ENCODE results near the gene KIF26A.

The KIF26A gene

DNA sequence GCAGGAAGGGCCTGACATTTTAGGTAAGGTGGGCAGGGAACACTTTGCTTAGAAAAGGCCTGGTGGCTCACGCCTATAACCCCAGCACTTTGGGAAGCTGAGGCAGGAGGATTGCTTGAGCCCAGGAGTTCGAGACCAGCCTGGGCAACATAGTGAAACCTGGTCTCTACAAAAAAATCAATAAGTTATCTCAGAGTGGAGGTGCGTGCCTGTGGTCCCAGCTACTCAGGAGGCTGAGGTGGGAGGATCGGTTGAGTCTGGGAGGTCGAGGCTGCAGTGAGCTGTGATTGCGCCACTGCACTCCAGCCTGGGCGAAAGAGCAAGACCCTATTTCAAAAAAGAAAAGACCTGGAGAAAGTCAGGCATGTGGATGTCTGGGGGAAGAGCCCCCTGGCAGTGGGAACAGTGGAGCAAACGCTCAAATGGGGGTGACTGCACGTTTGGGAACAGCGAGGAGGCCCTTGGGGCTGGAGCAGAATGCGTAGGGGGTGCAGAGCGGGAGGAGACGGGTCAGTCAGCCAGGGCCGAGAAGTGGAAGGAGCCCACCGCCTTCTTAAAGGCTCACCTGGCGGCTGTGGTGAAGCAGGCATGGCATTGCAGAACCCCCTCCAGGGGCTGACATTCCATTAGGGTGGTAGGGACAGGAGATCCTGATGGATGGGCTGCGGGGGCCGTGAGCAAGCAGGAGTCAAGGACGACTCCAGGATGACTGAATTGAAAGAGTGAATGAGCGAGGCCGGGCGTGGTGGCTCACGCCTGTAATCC lies 6.2 kb upstream of the KIF26A start:
- no peak for DNase-seq (ENCODE audit: low spot score)

DNA sequence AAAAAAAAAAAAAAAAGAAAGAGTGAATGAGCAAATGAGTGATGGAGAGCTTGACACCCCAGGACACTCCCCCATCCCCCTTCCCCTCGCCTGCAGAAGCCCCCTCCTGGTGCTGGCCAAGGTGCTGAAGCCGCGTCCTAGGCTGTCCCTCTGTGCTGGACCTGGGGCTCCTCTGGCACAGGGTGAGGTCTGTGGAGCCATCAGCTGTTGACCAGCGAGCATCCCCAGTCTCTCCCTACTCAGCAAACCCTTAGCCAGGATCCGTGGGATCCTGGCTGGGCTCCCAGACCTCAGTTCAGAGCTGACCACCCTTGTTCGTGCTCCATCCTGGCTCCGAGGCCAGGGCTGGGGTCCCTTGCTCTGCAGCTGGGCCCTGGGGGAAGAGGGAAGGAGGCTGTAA lies 5.4 kb upstream of the KIF26A start:
- no peak for DNase-seq (ENCODE audit: low spot score)
- TF ChIP-seq, protein P1, sequence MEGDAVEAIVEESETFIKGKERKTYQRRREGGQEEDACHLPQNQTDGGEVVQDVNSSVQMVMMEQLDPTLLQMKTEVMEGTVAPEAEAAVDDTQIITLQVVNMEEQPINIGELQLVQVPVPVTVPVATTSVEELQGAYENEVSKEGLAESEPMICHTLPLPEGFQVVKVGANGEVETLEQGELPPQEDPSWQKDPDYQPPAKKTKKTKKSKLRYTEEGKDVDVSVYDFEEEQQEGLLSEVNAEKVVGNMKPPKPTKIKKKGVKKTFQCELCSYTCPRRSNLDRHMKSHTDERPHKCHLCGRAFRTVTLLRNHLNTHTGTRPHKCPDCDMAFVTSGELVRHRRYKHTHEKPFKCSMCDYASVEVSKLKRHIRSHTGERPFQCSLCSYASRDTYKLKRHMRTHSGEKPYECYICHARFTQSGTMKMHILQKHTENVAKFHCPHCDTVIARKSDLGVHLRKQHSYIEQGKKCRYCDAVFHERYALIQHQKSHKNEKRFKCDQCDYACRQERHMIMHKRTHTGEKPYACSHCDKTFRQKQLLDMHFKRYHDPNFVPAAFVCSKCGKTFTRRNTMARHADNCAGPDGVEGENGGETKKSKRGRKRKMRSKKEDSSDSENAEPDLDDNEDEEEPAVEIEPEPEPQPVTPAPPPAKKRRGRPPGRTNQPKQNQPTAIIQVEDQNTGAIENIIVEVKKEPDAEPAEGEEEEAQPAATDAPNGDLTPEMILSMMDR (IDR thresholded peaks at IDR 0.05; ENCODE audit: extremely low read depth, missing control alignments): no peak

More for the DNA sequence above, 6.2 kb upstream of the KIF26A start:
- TF ChIP-seq, protein P1 (IDR thresholded peaks at IDR 0.05; ENCODE audit: extremely low read depth, missing control alignments): no peak

DNA sequence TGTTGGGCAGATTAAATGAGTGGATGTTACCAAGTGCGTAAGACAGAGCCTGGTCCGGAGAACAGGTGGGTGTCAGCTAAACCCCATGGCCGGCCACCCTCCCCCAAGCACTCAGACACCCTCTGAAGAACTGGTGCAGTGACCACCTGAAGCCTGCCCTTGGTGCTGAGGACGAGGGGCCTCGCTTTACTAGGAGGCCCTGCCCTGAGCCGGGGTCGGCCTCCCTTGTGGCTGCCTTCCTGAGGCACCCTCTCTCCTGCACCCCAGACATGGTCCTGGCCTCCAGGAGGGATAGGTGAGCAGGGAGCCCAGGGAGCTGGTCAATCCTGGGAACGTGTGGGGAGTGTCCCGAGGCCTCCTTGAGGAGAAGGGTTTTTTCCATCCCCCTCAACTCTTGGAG lies 4.9 kb upstream of the KIF26A start:
- DNase-seq (ENCODE audit: low spot score): no peak
- TF ChIP-seq, protein P1 (IDR thresholded peaks at IDR 0.05; ENCODE audit: extremely low read depth, missing control alignments): no peak

DNA sequence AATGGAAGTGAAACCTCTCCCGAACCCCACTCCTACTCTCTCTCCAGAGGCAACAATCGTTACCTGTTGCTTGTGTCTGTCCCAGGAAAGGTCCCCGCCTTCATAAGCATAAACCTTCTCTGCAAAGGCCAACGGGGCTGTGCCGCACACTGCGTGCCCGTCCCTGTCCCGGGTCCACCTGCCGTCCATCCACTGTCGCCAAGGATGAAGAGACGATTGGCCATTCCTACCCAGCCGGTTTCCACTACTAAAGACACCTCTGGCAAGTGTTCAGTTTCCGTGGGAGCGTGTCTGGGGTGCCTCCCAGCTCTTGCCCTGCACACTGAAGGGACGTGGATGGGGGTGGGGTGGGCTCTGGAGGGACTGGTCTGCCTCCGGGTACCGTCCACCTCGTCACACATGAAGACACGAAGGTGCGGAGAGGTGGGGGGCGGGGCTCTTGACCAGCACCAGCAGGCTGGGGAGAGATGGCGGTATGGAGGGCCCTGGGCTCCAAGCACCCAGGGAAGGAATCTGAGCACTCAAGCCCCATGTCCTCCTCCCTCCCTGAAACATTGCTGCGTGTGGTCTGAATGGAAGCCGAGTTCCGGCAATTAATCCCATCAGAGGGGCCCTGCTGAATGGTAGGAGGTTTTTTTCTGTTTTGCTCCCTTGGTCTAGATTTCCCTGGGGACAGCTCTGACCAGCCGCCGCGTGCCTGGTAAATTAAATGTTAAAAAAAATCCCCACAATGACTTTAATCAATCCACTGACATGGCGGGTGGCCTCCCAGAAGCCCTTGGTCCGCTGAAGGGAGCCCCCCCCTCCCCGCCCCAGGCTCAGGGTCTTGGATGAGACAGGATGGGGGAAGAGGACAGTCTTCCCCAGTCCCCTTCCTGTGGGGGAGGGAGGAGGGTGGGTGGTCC lies 4.1 kb upstream of the KIF26A start:
- no peak for DNase-seq (ENCODE audit: low spot score)
- TF ChIP-seq, protein P1 (IDR thresholded peaks at IDR 0.05; ENCODE audit: extremely low read depth, missing control alignments): no peak

DNA sequence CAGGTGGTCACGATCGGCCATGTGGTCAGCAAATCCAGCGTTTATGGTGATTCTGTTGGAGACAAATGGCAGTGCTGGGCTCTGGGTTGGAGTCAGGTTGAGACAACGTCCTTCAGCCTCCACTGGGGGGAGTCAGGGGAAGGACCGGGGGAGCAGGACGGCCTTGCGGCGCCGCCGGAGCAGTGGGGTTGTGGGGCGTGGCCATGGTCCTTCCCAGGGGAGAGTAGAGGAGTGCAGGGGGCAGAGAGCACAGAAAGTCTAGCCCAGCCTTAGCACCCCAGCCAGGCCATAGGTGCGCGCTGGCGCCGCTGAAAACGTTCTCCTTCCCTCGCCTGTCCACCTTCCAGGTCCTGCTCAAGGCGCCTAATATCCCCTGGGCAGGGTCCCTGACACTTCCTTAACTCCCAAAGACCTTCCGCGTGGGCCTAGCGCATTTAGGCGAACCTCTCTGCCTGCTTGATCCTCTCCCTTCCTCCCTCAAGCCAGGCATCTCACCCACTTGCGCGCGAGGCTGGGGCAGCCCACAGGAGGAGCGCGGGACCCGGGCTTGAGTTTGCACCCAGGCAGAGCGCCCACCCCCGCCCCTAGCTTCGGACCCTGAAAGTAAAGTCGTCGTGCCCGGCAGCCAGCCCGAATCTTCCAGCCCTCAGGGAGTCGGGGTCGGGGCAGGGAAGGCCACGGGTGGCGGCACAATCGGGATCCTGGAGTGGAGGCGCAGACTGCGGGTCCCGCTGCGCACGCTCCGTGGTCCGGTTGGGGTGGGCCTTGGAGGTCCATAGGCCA lies 3.1 kb upstream of the KIF26A start:
- TF ChIP-seq, protein P1 (IDR thresholded peaks at IDR 0.05; ENCODE audit: extremely low read depth, missing control alignments): no peak
- no peak for DNase-seq (ENCODE audit: low spot score)

DNA sequence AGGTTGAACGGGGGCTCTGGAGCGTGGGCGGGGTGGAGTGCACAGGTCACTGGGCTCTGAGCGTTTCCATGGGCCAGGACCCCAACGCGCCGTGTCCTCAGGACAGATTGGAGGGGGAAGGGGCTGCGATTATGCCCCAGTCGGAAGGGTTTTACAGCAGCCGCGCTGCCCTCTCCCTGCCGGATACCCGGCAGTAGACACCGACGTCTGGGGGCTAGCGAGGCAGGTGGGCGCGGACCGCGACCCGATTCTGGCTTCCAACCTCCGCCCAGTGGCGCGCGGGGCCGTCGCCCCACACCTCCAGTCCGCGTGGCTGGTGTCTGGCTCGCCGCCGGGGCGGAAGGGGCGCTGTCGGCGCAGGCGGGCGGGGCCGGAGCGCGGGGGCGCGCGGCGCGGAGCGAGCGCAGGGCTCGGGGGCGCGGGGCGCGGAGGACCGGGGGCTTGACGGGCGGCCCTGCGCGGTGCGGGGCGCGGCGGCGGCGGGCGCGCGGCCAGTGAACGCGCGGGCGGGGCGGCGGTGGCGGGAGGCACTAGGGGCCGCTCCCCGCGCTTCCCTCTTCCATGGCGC lies 2.4 kb upstream of the KIF26A start:
- TF ChIP-seq, protein P1 (IDR thresholded peaks at IDR 0.05; ENCODE audit: extremely low read depth, missing control alignments): no peak
- no peak for DNase-seq (ENCODE audit: low spot score)
